ENCODE measurements around the gene FNIP2. TPM values are rescaled to one million over a fixed set of nuclear protein-coding genes. Genes with fewer than 3 reads are reported as not detected.

Gene FNIP2
- total RNA-seq, 1 donor from 2014 or later: 44.2 TPM

GRCh38 chr4:158726633-158727032 is 42.2 kb upstream of the FNIP2 start:
- Histone ChIP-seq H3K4me3 (ENCODE audit: low read depth, low read length) (no peak overlapping the region), H3K27me3 (ENCODE audit: control insufficient read depth, insufficient read depth, low read length) (no peaks in the 10 kb centered on the region), H3K36me3 (ENCODE audit: control insufficient read depth, insufficient read depth, low read length) (no peaks in the 10 kb centered on the region)
- no peak for DNase-seq (ENCODE audit: low read depth)
- TF ChIP-seq CTCF (IDR thresholded peaks at IDR 0.05; ENCODE audit: insufficient read depth, low read length, poor library complexity, severe bottlenecking): no peak

GRCh38 chr4:158728236-158728635 is 40.6 kb upstream of the FNIP2 start:
- Histone ChIP-seq H3K36me3 (ENCODE audit: control insufficient read depth, insufficient read depth, low read length) (no peaks in the 10 kb centered on the region), H3K4me3 (ENCODE audit: low read depth, low read length) (no peak overlapping the region), H3K27me3 (ENCODE audit: control insufficient read depth, insufficient read depth, low read length) (no peaks in the 10 kb centered on the region)
- no peak for TF ChIP-seq CTCF (IDR thresholded peaks at IDR 0.05; ENCODE audit: insufficient read depth, low read length, poor library complexity, severe bottlenecking)
- DNase-seq (ENCODE audit: low read depth): no peak

DNA sequence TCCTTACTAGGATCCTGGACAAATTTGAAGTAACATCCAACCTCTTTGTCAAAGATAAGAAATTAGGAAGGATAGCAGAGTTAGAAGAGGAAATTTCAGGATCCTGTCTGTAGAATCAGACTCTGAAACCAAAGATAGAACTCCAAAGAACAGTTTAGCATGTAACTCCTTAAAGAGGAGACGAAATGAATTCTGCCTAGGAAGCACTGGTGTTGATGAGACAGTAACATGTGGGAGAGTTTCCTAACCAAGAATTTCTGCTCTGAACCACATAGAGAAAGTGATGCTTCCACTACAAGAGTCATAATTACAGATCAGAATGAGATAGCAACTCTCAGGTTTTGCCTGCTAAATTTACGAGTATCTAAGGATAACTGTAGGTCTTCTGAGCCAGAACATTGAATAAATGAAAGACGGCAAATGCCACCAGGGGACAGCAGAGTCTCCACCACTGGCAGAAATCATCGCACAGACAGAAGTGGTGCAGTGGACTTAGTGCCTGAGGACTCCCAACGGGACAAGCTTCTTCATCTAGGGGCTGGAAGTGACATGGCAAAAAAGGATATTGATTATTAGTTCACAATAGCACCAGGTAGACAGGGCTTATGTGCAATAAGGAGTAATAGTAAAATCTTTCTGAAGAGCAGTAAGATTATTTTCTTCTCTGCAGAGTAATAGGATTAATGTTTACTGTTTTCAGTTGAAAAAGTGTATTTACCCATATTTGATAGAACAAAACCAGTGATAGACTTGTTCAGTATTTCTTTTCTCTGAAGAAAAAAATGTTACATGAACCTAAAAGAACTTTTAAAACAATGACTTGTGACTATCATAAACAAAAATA is 38.9 kb upstream of the FNIP2 start:
- DNase-seq (ENCODE audit: low read depth): peak; percentile 32

DNA sequence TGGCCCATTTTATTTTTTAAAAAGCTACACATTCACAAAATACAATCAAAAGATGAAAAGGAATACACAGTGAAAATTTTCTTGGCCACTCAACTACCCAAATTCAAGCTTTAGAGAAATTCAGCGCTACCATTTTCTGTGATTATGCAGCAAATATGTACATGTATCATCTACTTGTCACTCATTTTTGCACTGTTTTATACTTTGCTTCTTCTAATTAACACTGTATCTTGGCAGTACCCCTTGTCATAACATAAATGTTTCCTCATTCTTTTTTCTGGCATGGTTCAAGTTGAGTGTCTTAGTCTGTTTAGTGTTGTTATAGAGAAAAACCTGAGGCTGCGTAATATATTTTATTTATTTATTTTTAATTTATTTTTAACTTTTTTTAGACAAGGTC is 30.0 kb upstream of the FNIP2 start:
- no peak for DNase-seq (ENCODE audit: low read depth)
- Histone ChIP-seq H3K27me3 (ENCODE audit: control insufficient read depth, insufficient read depth, low read length) (no peaks in the 10 kb centered on the region), H3K4me3 (ENCODE audit: low read depth, low read length) (no peak overlapping the region), H3K36me3 (ENCODE audit: control insufficient read depth, insufficient read depth, low read length) (no peaks in the 10 kb centered on the region)
- TF ChIP-seq CTCF (IDR thresholded peaks at IDR 0.05; ENCODE audit: insufficient read depth, low read length, poor library complexity, severe bottlenecking): no peak

More for the DNA sequence above, 38.9 kb upstream of the FNIP2 start:
- Histone ChIP-seq H3K36me3 (ENCODE audit: control insufficient read depth, insufficient read depth, low read length) (no peaks in the 10 kb centered on the region), H3K27me3 (ENCODE audit: control insufficient read depth, insufficient read depth, low read length) (no peaks in the 10 kb centered on the region), H3K4me3 (ENCODE audit: low read depth, low read length) (no peak overlapping the region)
- TF ChIP-seq CTCF (IDR thresholded peaks at IDR 0.05; ENCODE audit: insufficient read depth, low read length, poor library complexity, severe bottlenecking): peak; percentile 91

- no peaks in the 10 kb centered on the region for H3K27me3 ChIP-seq (ENCODE audit: control insufficient read depth, insufficient read depth, low read length)
- H3K36me3 ChIP-seq (ENCODE audit: control insufficient read depth, insufficient read depth, low read length): no peaks in the 10 kb centered on the region
- DNase-seq (ENCODE audit: low read depth): no peak
- TF ChIP-seq CTCF (IDR thresholded peaks at IDR 0.05; ENCODE audit: insufficient read depth, low read length, poor library complexity, severe bottlenecking): no peak
- no peak overlapping the region for H3K4me3 ChIP-seq (ENCODE audit: low read depth, low read length)
Measured at GRCh38 chr4:158739600-158739999, 29.2 kb upstream of the FNIP2 start.
